ENCODE results near the gene CNPPD1.
A peak's percentile ranks its signal among the peaks of the same experiment; 100 is the strongest.

Gene CNPPD1

DNA sequence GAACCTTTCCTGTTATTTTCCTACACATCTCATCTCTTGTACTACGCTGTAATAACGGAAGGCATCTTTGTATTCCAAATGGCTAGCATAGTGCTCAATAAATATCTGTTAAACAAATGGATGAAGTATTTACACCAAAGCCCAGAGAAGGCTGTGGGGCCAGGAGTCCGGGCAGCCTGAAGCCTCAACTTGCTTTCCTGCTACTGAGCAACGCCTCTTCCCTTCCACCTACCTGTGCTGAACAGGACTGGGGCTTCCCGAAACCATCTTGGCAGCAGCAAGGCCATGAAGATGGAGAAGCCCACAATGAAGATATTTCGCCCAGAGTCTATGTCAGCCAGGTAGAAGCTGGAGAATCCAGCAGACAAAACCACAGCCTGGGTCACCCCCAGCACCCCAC, 13.6 kb downstream of the CNPPD1 start:
- no peak for DNase-seq (ENCODE audit: extremely low read depth in 1 of 2, low read depth in 1 of 2)

DNA sequence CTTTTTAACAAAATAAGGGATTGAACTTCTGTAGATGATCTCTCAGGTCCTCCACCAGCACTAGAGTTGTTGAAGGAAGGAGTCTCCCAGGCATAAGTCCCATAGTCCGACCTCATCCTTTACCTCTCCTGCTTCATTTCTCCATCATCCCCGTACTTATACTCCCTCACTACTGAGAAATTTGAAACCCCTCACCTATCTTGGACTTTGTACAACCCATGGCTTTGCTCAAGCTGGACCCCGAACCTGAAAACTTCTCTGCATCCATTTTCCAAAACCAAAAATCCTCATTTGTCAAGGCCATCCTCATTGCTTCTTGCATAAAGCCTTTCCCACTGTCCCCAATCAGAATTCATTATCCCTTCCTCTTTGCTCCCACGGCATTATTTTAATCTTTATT, 15.6 kb downstream of the CNPPD1 start:
- DNase-seq (ENCODE audit: extremely low read depth in 1 of 2, low read depth in 1 of 2): no peak

DNA sequence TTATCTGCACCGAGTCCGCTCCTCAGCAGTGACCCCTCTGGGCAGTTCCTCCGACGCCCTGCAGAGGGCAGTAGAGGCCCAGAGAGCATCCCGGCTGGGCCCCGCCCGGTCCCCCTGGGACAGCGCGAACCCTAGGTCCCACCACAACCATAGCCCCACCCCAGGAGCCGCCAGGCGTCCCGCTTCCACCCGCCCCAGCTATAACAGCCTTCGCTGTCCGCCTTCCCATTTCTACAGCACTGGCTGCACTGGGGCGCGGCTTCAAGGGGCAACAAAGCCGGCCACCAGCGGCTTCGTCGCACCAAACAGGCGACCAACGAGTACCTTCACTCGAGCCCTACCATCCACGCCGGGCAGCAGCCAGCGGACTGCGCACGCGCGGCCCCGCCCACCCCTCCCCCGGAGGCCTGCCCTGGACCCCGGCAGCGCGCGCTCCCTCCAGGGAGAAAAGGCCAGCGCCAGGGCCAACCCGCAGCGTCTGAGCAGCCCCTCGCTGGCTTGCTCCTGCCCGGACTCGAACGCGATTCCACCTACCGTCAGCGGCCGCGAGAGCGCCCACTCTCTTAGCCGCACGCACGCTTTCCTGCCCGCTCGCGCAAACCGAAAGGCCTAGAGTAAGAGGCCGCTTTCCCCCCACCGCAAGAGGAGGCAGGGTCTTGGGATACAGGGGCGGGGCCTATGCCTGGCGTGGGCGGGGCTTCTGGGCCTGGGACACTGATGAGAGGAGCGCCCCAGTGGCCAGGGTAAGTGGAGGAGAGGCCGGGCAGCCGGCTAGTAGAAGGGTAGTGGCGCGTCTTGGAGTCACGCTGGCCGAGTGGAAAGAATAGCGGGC, 16.3 kb downstream of the CNPPD1 start, which contains the start of gene NHEJ1:
Gene NHEJ1, minus strand, starts transcription at position 630 of the 832 bp plus-strand sequence. CDS start 2,453 bp downstream, outside the sequence.
- peak; percentile 75 to 84 for DNase-seq (ENCODE audit: extremely low read depth in 1 of 2, low read depth in 1 of 2)

DNA sequence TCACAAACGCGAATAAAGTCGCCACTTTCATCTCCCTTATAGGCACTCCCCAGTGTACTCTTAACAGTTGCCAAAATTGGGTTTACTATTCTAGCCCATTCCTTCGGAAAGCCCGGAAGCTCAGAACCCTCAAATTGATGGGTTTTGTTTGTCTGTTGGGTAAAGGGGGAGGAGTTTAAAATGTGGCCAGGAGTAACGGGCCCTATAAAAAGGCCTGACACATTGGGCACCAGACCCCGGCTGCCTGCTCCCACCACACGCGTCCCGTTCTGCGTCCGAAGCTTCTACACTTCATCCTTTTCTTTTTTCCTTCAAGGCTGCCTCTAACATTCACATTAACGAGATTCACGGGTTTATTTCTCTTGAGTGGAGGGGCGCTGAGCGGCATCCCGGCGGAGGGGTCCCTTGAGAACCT, 16.9 kb downstream of the CNPPD1 start:
- no peak for DNase-seq (ENCODE audit: extremely low read depth in 1 of 2, low read depth in 1 of 2)

DNA sequence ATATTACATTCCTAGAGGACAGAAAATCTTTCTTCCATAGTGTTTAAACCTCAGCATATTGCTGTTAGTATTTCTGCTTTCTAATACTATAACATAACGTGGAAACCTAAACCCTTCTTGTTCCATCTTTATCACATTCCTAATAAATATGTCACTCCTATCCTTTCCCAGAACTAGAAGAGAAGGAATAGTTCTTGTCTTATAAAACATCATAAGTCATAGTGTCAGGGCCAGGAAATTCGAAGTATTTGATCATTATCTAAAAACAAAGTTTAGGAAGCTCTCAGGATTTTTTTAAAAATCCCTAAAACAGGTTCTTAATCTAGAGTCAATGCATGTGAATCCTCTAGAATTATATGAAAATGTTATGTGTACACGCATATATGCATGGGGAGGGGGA, 18.1 kb downstream of the CNPPD1 start:
- no peak for DNase-seq (ENCODE audit: extremely low read depth in 1 of 2, low read depth in 1 of 2)

DNA sequence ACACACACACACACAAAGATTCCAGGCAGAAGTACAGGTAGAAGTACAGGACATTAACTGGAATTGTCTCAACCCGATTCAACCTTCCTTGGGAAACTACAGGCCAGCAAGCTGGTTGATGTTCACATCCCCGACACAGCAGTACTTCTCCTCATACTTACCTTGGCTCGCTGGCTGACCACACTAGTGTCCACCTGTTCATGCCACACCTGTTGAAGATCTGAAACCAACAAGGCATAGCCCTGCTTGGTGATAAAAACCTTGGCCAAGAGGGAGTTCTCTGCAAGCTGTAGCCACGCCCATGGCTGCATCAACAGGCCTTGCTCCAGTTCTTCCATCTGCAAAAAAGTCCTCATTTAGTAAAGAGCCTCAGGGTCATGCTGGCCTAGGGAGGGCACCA, 18.7 kb downstream of the CNPPD1 start:
- no peak for DNase-seq (ENCODE audit: extremely low read depth in 1 of 2, low read depth in 1 of 2)

DNA sequence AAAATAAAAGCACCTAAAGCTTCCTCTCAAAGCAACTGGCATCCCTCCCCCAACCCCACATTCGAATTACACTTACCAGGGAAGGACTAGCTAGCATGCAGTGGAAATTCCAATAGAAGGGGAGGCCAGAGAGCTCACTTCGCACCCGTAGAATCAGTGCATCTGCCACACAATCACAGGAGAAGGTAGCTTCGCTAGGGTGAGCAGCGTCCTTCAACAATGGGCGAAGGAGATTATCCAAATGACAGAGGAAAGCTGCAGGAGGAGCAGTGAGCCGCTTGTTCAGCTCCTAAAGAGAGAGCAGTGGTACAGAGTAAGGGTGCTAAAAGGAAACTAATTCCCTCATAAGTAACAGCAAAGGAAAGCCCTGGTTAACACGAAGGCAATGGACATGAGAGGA, 19.3 kb downstream of the CNPPD1 start:
- DNase-seq (ENCODE audit: extremely low read depth in 1 of 2, low read depth in 1 of 2): no peak

DNA sequence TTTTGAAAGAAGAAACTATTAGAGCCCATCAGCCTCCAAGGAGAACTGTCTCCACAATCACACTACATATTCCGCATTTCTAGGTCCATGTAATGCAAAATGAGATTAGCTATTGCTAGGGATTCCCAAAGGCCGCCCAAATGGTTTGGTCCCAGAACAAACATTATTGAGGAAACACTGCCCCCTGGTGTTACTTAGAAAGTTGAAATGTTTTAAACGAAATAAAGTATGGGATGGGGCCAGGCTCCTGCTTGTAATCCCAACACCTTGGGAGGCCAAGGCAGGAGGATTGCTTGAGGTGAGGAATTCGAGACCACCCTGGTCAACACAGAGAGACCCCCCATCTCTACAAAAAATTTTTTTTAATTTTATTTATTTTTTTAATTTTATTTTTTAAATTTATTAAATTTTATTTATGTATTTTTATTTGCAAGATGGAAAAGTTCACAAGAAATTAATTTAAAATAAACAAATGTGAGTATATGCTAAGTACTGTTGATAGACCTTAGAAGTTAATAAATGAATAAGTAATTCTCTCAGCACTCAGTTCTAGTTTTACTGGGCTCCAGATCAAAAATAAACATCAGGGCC, 21.6 kb downstream of the CNPPD1 start:
- DNase-seq (ENCODE audit: extremely low read depth in 1 of 2, low read depth in 1 of 2): no peak

DNA sequence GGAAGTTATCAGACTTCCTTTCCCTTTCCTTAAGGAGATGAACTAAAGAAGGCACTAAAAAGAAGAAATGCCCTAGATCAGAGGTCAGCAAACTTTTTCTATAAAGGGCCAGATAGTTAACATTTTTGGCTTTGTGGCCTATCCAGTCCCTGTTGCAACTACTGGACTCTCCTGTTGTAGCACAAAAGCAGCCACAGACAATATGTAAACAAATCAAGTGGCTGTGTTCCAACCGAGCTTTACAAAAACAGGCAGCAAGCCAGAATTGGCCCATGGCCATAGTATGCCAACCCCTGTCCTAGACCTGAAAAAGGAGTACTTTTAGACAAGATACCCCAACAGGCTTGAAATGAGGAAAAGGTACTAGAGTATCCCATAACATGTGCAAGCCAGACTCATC, 27.1 kb downstream of the CNPPD1 start:
- no peak for DNase-seq (ENCODE audit: extremely low read depth in 1 of 2, low read depth in 1 of 2)

DNA sequence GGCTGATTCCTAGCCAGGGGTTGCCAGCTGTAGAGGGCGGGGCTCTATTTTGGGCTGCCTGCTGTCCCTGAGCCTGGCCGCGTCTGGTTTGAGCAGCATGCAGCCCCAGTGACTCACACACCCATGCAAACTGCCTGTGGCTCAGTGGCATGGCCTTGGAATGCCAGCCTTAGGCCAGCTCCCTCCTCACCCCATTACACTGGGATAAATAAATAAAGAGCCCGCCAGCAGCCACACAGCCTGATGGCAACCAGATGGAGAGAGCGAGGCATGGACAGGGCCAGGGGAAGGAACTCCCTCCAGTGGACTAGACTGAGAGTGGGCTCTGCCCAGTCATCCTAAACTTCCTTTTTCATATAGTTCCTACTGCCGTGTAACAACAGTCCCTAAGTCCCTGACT, 34.4 kb downstream of the CNPPD1 start:
- DNase-seq (ENCODE audit: extremely low read depth in 1 of 2, low read depth in 1 of 2): no peak

DNA sequence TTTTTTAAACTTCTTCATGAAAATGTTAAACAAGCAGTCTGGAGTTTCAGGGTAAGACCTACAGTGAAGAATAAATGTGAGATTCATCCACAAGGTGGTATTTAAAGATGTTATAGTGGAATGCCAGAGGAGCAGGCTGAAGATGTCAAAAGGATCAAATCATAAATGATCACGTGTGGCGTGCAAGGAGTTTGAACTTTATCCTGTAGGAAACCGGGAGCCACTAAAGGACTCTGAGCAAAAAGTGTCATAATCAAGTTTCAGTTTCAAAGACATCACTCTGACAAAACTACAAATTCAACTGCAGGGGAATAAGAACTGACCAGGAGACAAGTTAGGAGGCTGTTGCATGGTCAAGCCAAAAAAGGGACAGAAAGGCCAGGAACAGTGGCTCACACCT, 36.0 kb downstream of the CNPPD1 start:
- no peak for DNase-seq (ENCODE audit: extremely low read depth in 1 of 2, low read depth in 1 of 2)

DNA sequence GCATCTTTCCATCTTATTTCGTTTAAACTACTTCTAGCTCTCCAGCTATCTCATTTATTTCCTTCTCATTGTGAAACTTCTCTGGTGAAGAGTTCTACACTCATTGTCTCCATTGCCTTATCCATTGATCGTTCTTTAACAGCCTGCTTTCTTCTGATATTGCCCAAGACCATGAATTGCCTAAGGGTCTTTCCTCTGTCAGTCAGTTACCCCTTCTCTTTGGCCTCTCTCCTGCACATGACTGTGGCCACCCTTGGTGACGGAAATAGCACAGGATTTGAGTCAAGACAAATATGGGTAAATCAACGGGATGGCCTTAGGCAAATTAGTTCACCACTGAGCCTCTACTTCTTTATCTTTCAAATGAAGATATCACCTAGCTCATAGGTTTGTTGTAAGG, 42.7 kb downstream of the CNPPD1 start:
- no peak for DNase-seq (ENCODE audit: extremely low read depth in 1 of 2, low read depth in 1 of 2)

DNA sequence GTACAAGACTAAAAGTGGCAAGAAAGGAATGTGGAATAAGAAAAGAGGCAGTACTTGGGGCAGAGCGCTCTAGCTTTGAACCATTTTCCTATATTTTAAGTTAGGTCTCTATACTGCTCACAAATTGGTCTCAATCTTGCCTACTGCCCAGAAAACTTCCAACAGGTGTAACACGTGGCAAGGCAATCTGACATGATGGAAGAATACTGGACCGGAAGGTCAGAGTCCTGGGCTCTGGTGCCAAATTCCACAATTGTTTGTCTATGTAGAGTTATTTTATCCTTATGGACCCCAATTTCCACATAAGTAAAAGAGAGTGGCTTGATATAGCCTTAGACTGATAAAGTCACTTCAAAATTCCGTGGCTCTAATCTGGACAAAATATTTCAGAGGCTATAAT, 45.0 kb downstream of the CNPPD1 start:
- no peak for DNase-seq (ENCODE audit: extremely low read depth in 1 of 2, low read depth in 1 of 2)

DNA sequence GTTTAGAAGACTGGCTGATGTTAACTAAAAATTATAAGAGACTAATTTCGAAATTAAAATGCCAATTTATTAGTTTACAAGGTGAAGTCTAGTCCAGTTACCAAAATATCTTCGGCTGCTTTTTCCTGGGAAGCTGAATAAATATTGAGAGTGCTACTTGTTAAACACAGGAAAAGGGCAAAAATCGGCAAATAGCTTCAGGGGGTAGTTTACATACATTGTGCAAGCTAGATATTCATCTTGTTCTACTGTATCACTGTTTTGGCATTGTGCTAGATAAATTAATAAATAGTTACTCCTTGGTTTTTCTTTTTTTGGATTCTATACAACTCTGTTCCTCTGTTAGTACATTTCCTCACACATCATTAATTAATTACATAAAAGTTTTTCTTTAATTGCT, 45.4 kb downstream of the CNPPD1 start:
- DNase-seq (ENCODE audit: extremely low read depth in 1 of 2, low read depth in 1 of 2): no peak

DNA sequence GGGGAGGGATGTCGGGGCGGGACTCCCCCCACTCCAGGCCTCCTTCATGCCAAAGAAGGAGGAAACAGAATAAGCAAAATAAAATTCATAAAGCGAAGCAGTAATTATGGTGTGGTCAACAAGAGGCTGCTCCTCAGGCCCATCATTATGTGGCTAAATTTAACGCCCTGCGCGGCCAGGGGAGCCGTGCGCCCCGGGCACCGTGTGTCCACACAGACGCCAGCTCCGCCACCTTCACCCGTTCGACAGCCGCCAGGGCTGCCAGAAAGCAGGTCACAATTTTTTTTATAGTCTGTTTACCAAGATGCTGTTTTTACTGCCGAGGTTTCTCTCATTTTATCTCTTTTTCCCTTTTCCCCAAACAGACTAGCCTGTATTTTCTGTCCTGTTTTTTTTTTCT, 47.1 kb downstream of the CNPPD1 start:
- DNase-seq (ENCODE audit: extremely low read depth in 1 of 2, low read depth in 1 of 2): no peak

DNA sequence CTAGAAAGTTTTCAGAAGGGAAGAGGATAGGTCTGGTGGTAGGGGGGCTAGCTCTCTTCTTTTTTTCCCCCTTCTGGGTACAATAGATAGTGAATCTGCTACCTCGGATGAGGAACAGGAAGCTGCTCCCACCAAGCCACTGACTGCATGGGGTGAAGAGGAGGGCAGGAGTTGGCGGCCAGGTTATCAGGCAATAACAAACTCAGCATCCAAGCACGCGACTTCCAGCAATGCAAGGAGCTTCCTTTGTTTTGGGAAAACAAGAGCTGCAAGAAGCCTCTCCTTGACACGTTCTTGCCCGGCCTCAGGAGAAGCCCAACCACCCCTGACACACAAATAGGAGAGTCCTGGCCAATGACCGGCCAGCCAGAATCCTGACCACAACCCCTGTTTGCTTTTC, 48.3 kb downstream of the CNPPD1 start:
- no peak for DNase-seq (ENCODE audit: extremely low read depth in 1 of 2, low read depth in 1 of 2)

DNA sequence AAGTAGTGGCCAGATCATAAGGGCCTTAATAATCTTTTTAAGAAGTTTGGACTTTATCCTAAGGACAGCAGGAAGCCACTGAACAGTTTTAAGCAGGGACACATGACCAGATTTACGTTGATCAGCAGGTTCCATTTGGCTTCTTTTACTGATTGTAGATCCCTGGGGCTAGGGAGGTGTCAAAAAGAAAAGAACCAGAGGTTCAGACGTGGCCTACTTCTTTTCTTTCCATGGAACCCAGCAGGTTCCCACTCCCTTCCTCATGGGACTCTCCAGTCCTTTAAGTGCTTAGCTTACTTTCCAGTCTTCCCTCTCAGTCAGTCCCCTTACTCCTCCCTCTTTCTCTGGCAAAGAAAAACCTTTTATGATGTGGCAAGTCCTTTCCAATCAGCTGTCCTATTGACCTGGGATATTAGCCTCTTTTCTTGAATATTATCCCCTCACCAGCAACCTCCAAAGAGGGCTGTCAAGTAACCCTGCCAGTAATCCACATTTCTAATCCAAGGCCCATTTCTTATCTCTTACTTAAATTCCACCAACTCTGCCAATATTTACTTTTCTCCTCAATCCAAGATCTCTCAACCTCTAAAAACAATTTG, 49.6 kb downstream of the CNPPD1 start:
- no peak for DNase-seq (ENCODE audit: extremely low read depth in 1 of 2, low read depth in 1 of 2)

DNA sequence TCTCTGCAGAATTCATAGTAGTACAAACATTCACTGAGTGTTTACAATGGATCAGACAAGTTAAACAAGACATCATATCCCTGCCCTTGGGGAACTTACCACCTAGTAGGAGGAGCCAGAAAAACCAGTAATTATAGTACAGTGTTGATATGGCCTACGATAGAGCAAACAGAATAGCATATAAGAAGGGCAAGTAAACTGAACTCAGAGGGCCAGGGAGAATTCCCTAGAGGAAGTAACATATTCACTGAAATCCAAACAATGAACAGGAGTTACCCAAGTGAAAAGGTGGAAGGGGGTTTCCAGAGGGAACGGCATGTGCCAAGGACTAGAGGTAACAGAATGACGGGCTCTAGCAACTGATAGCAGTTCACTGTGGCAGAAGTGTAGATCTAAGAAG, 50.2 kb downstream of the CNPPD1 start:
- DNase-seq (ENCODE audit: extremely low read depth in 1 of 2, low read depth in 1 of 2): no peak

DNA sequence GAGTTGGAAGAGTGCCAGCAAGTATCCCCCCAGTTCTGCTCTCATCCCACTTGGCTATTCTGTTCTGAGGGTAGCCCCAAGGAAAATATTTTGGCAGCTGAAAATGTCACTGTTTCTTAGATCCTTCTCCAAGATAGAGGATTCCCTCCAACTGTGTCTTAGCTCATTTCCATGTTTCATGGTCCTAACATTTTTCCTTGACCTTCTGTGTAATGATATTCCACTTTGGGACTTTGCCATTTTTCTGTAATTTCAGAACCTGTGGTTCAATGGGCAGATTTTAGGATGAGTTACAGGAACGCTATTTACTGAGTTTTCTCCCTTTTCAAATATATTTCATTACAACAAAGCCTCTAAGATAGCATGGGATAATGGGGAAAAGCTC, 50.8 kb downstream of the CNPPD1 start:
- DNase-seq (ENCODE audit: extremely low read depth in 1 of 2, low read depth in 1 of 2): no peak

DNA sequence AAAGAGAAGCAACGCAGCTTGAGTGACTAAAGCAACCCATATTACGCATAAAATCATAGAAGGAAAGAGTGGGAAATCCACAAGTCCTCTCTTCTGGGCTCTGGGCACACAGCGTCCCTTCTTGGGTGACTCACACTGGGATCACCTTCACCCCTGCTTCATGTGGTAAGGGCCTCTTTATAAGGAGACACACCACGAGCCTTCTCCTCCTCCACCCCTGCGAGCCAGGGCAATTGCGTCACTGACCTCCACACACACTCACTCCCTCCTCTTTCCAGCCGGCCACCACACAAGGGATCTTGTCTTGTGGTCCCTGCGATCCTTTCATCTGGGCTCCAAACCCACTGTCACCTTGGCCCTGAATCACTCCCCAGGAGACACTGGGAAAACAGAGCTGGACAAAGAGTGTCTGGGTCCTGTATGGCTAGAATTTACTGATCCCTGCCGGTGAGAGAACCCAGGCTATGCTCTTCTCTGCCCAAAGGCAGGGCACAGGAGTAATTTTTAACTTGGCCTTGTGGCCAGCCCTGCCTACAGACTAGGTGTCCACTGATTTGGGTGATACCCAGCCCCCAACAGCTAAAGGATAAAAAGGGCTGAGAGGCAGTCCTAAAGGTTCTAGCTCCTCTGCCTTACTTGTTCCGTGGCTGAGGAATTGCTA, 51.4 kb downstream of the CNPPD1 start:
- no peak for DNase-seq (ENCODE audit: extremely low read depth in 1 of 2, low read depth in 1 of 2)

DNA sequence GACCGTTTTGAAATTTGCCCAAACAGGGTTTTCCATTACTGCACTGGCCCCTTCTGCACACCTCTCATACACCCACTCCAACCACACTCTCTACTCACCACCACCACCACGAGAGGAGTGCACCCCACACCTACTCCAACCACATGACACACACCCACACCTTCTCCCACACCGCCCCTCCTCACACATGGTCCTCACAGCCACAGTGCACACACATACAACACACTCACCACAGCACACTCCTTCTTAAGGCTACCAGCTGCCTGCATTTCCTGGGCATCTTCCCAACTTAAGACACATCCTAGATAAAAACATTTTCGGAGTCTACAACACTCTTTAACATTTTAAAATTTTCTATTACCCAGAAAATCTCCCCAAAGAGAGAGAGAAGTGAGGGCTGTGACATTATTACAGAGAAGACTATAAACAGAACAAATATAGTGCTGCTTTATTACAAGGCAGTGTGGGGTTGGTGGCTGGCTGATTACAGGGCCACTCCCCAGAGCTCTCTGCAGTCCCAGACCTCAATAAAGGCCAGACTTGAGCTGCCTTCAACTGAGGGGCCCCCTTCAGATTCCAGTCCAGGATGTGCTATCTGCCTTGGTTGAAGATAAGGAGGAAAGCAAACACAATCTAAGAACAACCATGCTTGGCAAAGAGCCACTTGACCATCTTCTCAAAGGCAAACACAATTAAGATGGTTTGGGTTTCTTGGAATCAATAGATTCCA, 52.2 kb downstream of the CNPPD1 start:
- DNase-seq (ENCODE audit: extremely low read depth in 1 of 2, low read depth in 1 of 2): no peak

Measured in activated CD8-positive, alpha-beta memory T cell treated with anti-CD3 and anti-CD28 coated beads for 1 hour (primary cell).